A673 (cell line): ENCODE measurements around the gene RPL28. TPM values are rescaled to one million over a fixed set of nuclear protein-coding genes. Genes with fewer than 3 reads are reported as not detected.
"Not testable (repeated sequence)": the region's sequence is repeated elsewhere in the genome, so short reads cannot be mapped to it uniquely, and the experiment has no call there.

ENCODE experiments used
- BruUV-seq: library from RNA; stranded (reverse); fragments of 400-500 nt; replicated peaks from 2 replicates; lab custom pipeline; 2021; lab: Mats Ljungman, UMichigan
- CTCF ChIA-PET: fragments of 300-600 bp; sonication (Branson Sonifier 250); formaldehyde crosslinking; loops from one replicate; lab custom pipeline; 2022; ENCODE audit warnings: antibody characterized with exemption; lab: Charles Lee
- POLR2A ChIA-PET: fragments of 300-600 bp; sonication (Branson Sonifier 250); formaldehyde crosslinking; loops from one replicate; lab custom pipeline; 2022; ENCODE audit warnings: antibody characterized with exemption; ENCODE audit not compliant: low non-redundant PET; lab: Charles Lee
- DNase-seq: peaks from one replicate; pipeline ENCODE4 v3.0.0-alpha.2; 2015; ENCODE audit warnings: low spot score
- H3K27ac ChIP-seq: fragments of 200-600 bp; sonication (generic); 2 replicates; pipeline ENCODE4 v1.5.1; 2016; ENCODE audit warnings: mixed run types, low read depth, mild to moderate bottlenecking, mixed read lengths, antibody characterized with exemption, low read length; ENCODE audit not compliant: poor library complexity, severe bottlenecking
- H3K27me3 ChIP-seq: fragments of 200-600 bp; sonication (generic); replicated peaks from 2 replicates; pipeline ENCODE4 v1.6.1; 2017; ENCODE audit warnings: mixed run types, low read depth, mild to moderate bottlenecking, mixed read lengths, antibody characterized with exemption, low read length; ENCODE audit not compliant: insufficient read depth, poor library complexity
- H3K36me3 ChIP-seq: fragments of 200-600 bp; sonication (generic); 2 replicates; pipeline ENCODE4 v1.6.1; 2016; ENCODE audit warnings: mixed run types, mild to moderate bottlenecking, mixed read lengths, antibody characterized with exemption, low read length; ENCODE audit not compliant: insufficient read depth, poor library complexity, severe bottlenecking
- H3K4me1 ChIP-seq: fragments of 200-600 bp; sonication (generic); 2 replicates; pipeline ENCODE4 v1.6.1; 2017; ENCODE audit warnings: mixed run types, mild to moderate bottlenecking, mixed read lengths, antibody characterized with exemption, low read length; ENCODE audit not compliant: insufficient read depth, poor library complexity, severe bottlenecking
- H3K4me3 ChIP-seq: fragments of 200-600 bp; sonication (generic); 2 replicates; pipeline ENCODE4 v1.5.1; 2016; ENCODE audit warnings: low read depth, mixed run types, mild to moderate bottlenecking, mixed read lengths, low read length; ENCODE audit not compliant: poor library complexity, severe bottlenecking
- H3K9me3 ChIP-seq: fragments of 200-600 bp; sonication (generic); 2 replicates; pipeline ENCODE4 v1.6.1; 2016; ENCODE audit warnings: mixed run types, low read depth, mild to moderate bottlenecking, mixed read lengths, antibody characterized with exemption, low read length; ENCODE audit not compliant: poor library complexity, severe bottlenecking
- EZH2 ChIP-seq: fragments of 200-600 bp; sonication (generic); IDR thresholded peaks from 2 replicates; pipeline ENCODE4 v1.6.1; 2017; ENCODE audit warnings: borderline replicate concordance, low read depth, mild to moderate bottlenecking, mixed read lengths, antibody characterized with exemption, low read length; ENCODE audit not compliant: poor library complexity, severe bottlenecking
- intact Hi-C: fragments of 100-400 bp; cut with micrococcal nuclease; formaldehyde crosslinking; loops from one replicate; pipeline ENCODE4 v1.10.0; 2022; ENCODE audit not compliant: unreplicated experiment
- total RNA-seq: library from RNA; stranded (reverse); gene quantifications from 2 replicates; pipeline ENCODE4 v1.2.3, GENCODE V29; 2021
- TF ChIP-seq, protein P1 (sequence below): fragments of 300-800, 200-600 bp; sonication (generic); conservative IDR thresholded peaks from 2 replicates; pipeline ENCODE4 v1.5.1; 2017; ENCODE audit warnings: low read depth, mild to moderate bottlenecking, antibody characterized with exemption, low read length, moderate library complexity, mixed read lengths

RPL28 gene
- total RNA-seq, 1 experiment from 2014 or later = 1,380 TPM

DNA sequence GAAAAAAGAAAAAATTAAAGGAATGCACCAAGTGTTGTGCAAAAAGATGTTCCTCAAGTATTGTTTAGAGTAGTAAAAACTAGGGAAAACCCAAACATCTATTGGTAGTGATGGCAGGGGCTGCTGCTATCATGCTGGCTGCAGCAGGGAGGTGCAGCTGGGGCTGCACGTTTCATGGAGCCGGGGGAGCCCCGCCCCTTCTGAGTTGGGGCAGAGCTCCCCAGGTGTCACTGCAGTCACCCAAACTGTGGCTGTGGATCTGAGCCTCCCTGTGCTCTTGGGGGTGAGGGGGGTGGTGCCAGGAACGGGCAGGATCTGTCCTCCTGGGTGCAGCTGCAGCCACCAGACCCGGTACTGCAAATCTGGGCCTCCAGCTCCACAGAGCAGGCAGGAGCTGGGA is 33.4 kb downstream of the RPL28 start:
- CTCF ChIA-PET = interaction anchor here (0.6 to 1.6 kb wide), 4 partner anchors 206 to 278 kb away, joined by 3 to 11 read pairs (median 8); no protein-coding TSS in a partner anchor
- no peaks in the 10 kb centered on the region for H3K36me3 ChIP-seq
- DNase-seq = no peak
- TF ChIP-seq EZH2 = no peak
- TF ChIP-seq, protein P1, sequence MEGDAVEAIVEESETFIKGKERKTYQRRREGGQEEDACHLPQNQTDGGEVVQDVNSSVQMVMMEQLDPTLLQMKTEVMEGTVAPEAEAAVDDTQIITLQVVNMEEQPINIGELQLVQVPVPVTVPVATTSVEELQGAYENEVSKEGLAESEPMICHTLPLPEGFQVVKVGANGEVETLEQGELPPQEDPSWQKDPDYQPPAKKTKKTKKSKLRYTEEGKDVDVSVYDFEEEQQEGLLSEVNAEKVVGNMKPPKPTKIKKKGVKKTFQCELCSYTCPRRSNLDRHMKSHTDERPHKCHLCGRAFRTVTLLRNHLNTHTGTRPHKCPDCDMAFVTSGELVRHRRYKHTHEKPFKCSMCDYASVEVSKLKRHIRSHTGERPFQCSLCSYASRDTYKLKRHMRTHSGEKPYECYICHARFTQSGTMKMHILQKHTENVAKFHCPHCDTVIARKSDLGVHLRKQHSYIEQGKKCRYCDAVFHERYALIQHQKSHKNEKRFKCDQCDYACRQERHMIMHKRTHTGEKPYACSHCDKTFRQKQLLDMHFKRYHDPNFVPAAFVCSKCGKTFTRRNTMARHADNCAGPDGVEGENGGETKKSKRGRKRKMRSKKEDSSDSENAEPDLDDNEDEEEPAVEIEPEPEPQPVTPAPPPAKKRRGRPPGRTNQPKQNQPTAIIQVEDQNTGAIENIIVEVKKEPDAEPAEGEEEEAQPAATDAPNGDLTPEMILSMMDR = no peak
- POLR2A ChIA-PET = no interaction called here
- H3K9me3 ChIP-seq = no peaks in the 10 kb centered on the region
- H3K27ac ChIP-seq = no peak overlapping the region
- H3K4me3 ChIP-seq = no peak overlapping the region
- H3K27me3 ChIP-seq = no peaks in the 10 kb centered on the region
- BruUV-seq = no TSS peak
- H3K4me1 ChIP-seq = no peaks in the 10 kb centered on the region
- intact Hi-C loops = loop anchor here (5.0 kb wide), 1 partner anchor 127 kb away; no protein-coding TSS in a partner anchor

DNA sequence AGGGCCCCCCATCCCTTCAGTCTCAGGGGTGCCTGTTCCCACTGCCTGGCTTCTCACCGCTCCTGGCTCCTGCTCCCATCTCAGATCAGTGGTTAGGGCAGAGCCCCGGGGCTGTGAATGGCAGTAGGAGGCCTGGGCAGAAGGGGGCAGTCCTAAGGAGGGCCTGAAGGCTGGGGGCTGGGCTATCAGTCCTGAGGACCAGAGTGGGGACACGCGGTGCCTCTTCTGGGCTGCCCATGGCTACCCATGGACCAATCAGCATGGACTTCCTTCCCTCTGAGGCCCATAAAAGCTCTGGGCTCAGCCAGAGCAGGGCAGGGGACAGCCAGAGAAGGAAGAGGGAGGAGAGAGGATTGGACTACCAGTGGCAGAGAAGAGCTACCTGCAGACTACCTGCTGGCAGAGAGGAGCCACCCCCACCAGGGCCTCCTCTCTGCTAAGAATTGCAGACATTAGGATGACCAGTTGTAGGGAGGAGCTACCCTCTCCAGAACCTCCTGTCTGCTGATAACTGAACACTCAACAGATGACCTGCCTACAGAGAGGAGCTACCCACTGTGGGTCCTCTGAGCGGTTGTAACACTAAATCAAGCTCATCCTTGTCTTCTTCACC is 34.0 kb downstream of the RPL28 start:
- intact Hi-C loops = loop anchor here (5.0 kb wide), 1 partner anchor 127 kb away; no protein-coding TSS in a partner anchor
- no peak for DNase-seq
- H3K27ac ChIP-seq = no peak overlapping the region
- no peaks in the 10 kb centered on the region for H3K4me1 ChIP-seq
- POLR2A ChIA-PET = no interaction called here
- no peaks in the 10 kb centered on the region for H3K27me3 ChIP-seq
- no peak for TF ChIP-seq EZH2
- TF ChIP-seq, protein P1 = no peak
- no peaks in the 10 kb centered on the region for H3K9me3 ChIP-seq
- CTCF ChIA-PET = no interaction called here
- no peaks in the 10 kb centered on the region for H3K36me3 ChIP-seq
- H3K4me3 ChIP-seq = no peak overlapping the region
- BruUV-seq = no TSS peak

DNA sequence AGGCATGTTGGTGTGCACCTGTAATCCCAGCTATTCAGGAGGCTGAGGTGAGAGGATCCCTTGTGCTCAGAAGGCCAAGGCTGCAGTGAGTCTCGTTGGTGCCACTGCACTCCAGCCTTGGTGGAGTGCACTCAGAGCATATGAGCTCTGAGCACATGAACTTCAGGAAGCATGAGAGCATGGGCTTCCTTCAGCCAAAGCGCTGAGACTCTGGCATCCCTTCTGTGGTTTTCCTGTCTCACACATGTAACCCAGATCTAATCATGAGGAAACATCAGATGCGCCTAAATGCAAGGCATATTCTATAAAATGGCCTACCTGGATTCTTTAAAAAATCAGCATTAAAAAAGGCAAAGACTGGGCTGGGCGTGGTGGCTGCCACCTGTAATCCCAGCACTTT is 35.5 kb downstream of the RPL28 start:
- BruUV-seq, POLR2A ChIA-PET, CTCF ChIA-PET: not testable (repeated sequence)

More for the DNA sequence above, 35.5 kb downstream of the RPL28 start:
- H3K36me3 ChIP-seq, DNase-seq, intact Hi-C loops, H3K9me3 ChIP-seq, H3K27me3 ChIP-seq, H3K4me3 ChIP-seq, H3K27ac ChIP-seq, H3K4me1 ChIP-seq: not testable (repeated sequence)
